Activated T-helper 17 cell treated with anti-CD3 and anti-CD28 coated beads, Interleukin-2, amount 50 U/mL, for 72 hours (primary cell): ENCODE data around the gene FBXL4. TPM values are rescaled to one million over a fixed set of nuclear protein-coding genes. Genes with fewer than 3 reads are reported as not detected.

Source experiments
- ATAC-seq: fragments of 150-1000 bp; cut with Tn5 transposase; replicated peaks from 2 replicates; pipeline ENCODE4 v1.10.0; 2021; ENCODE audit warnings: mild to moderate bottlenecking, moderate library complexity
- H3K27ac Mint-ChIP-seq: one replicate; pipeline ENCODE4 v1.8.0; 2022; ENCODE audit warnings: mixed read lengths
- H3K27me3 Mint-ChIP-seq: one replicate; pipeline ENCODE4 v1.8.0; 2022; ENCODE audit warnings: mixed read lengths
- H3K36me3 Mint-ChIP-seq: one replicate; pipeline ENCODE4 v1.8.0; 2022; ENCODE audit warnings: low read depth, mild to moderate bottlenecking, mixed read lengths
- H3K4me1 Mint-ChIP-seq: one replicate; pipeline ENCODE4 v1.8.0; 2022; ENCODE audit warnings: mixed read lengths
- H3K4me3 Mint-ChIP-seq: one replicate; pipeline ENCODE4 v1.8.0; 2022; ENCODE audit warnings: mild to moderate bottlenecking, mixed read lengths
- H3K9me3 Mint-ChIP-seq: one replicate; pipeline ENCODE4 v1.8.0; 2022; ENCODE audit warnings: mixed read lengths
- total RNA-seq, 2 donors: library from RNA; stranded (reverse); gene quantifications; one replicate each; pipeline ENCODE4 v1.2.3, GENCODE V29; 2022

The FBXL4 gene
- total RNA-seq, 2 donors from 2014 or later: 10.6 to 12.9 TPM

- H3K27ac Mint-ChIP-seq: no peak overlapping the region
- H3K4me3 Mint-ChIP-seq: no peak overlapping the region
- H3K9me3 Mint-ChIP-seq: no peaks in the 10 kb centered on the region
- H3K27me3 Mint-ChIP-seq: peaks cover 4% of the 10 kb centered on the region
- no peak for ATAC-seq
- peaks cover 3% of the 10 kb centered on the region for H3K4me1 Mint-ChIP-seq
- no peaks in the 10 kb centered on the region for H3K36me3 Mint-ChIP-seq
Observed at GRCh38 chr6:98970469-98970868, 22.7 kb upstream of the FBXL4 start.

- peaks cover 19% of the 10 kb centered on the region for H3K27me3 Mint-ChIP-seq
- no peaks in the 10 kb centered on the region for H3K4me1 Mint-ChIP-seq
- H3K36me3 Mint-ChIP-seq: no peaks in the 10 kb centered on the region
- H3K4me3 Mint-ChIP-seq: no peak overlapping the region
- no peak overlapping the region for H3K27ac Mint-ChIP-seq
- ATAC-seq: no peak
- no peaks in the 10 kb centered on the region for H3K9me3 Mint-ChIP-seq
Observed at GRCh38 chr6:98967616-98968015, 19.9 kb upstream of the FBXL4 start.

GRCh38 chr6:98959631-98960030, 11.9 kb upstream of the FBXL4 start:
- H3K9me3 Mint-ChIP-seq: no peaks in the 10 kb centered on the region
- no peaks in the 10 kb centered on the region for H3K36me3 Mint-ChIP-seq
- ATAC-seq: no peak
- no peaks in the 10 kb centered on the region for H3K4me1 Mint-ChIP-seq
- peaks cover 13% of the 10 kb centered on the region for H3K27me3 Mint-ChIP-seq
- no peak overlapping the region for H3K4me3 Mint-ChIP-seq
- no peak overlapping the region for H3K27ac Mint-ChIP-seq

DNA sequence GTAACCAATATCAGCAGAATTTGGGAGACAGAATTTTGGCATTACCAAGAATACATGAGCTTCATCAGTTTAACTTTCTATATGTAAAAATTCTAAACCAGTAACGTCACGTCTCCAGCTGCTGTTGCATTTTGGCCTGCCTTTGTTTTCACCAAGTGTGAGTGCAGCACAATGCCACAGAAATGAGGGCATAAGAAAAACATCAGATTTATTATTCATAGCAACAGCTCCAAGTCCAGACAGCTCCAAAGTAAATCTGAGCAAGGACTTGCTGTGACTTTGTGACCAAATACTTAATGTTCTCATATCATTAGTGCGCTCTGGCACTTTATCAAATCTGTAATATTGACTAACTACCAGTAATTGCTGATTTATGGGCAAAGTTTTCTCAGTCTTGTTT, 11.0 kb upstream of the FBXL4 start:
- Mint-ChIP-seq H3K27me3 (peaks cover 6% of the 10 kb centered on the region), H3K4me1 (no peaks in the 10 kb centered on the region), H3K27ac (no peak overlapping the region), H3K36me3 (no peaks in the 10 kb centered on the region), H3K4me3 (no peak overlapping the region), H3K9me3 (no peaks in the 10 kb centered on the region)
- no peak for ATAC-seq

- Mint-ChIP-seq H3K9me3 (no peaks in the 10 kb centered on the region), H3K4me1 (no peaks in the 10 kb centered on the region), H3K27ac (no peak overlapping the region), H3K36me3 (no peaks in the 10 kb centered on the region), H3K27me3 (peaks cover under 1% of the 10 kb centered on the region), H3K4me3 (no peak overlapping the region)
- ATAC-seq: no peak
Observed at GRCh38 chr6:98957450-98957849, 9.7 kb upstream of the FBXL4 start.

DNA sequence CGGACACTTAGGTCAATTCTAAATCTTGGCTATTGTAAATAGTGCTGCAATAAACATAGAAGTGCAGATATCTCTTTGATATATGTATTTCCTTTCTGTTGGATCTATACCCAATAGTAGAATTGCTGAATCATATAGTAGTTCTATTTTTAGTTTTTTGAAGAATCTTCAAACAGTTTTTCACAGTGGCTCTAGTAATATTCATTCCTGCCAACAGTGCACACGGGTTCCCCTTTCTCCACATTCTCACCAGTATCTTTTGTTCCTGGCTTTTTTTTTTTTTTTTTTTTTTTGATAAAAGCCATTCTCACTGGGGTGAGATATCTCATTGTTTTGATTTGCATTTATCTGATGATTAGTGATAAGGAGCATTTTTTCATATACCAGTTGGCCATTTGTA, 1.8 kb upstream of the FBXL4 start:
- H3K27me3 Mint-ChIP-seq: no peaks in the 10 kb centered on the region
- no peak overlapping the region for H3K4me3 Mint-ChIP-seq
- ATAC-seq: no peak
- H3K36me3 Mint-ChIP-seq: peaks cover 7% of the 10 kb centered on the region
- H3K27ac Mint-ChIP-seq: no peak overlapping the region
- no peaks in the 10 kb centered on the region for H3K9me3 Mint-ChIP-seq
- H3K4me1 Mint-ChIP-seq: peaks cover 16% of the 10 kb centered on the region

DNA sequence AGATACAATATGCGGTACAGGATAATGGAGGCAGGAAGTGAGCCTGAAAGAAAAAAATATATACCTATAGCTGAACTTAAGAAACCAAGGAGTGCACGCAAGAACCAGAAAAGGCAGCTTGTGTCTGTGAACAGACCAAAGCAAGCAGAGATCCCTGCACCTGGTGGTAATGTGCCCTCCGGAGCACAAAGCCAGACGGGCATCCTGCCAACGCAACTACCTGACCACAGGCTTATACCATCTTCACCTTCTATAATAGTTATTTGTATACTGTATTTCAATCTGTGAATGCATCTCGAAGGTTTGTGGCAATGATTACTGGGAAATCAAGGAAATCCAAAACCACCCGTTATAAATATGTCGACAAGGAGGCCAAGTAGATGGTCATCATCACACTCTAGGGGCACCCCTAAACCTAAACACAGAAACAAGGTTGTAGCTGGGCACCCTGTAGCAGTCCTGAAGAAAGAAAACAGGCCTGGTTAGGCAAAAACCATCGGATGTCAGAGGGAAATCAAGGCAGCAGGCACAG, 801 bp downstream of the FBXL4 start:
- H3K4me1 Mint-ChIP-seq: peaks cover 27% of the 10 kb centered on the region
- H3K27ac Mint-ChIP-seq: peak overlapping the region; percentile 95
- H3K36me3 Mint-ChIP-seq: peaks cover 14% of the 10 kb centered on the region
- peak overlapping the region; percentile 95 for H3K4me3 Mint-ChIP-seq
- peaks cover 5% of the 10 kb centered on the region for H3K9me3 Mint-ChIP-seq
- H3K27me3 Mint-ChIP-seq: no peaks in the 10 kb centered on the region
- peak; percentile 7 for ATAC-seq

DNA sequence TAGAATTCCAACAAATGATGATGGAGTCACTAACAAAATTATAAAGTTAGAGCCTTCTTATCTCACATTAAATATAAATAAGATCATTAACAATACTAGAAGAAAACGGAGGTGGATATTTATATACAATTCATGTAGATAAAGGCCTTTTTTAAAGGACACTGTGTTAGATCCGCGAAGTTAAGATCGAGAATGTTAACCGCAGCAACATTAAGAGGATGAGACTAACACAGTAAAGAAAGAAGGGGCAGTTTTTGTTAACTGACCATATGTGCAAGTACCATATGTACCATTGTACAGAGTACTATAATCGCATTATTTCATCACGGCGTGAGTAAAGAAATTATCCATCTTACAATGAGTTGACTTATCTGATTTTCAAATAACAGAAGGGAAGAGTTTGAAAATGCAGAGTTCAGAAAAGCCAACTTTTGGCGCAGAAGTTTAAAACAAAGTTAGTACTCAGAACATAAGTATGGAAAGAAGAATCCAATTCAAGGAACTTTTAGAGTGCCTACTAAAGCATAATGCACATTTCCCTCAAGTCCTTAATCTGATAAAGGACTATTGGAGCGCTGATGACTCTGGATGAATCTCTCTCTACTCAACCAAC, 1.4 kb downstream of the FBXL4 start:
- no peak for ATAC-seq
- peak overlapping the region; percentile 95 for H3K4me3 Mint-ChIP-seq
- peaks cover 5% of the 10 kb centered on the region for H3K9me3 Mint-ChIP-seq
- peaks cover 27% of the 10 kb centered on the region for H3K4me1 Mint-ChIP-seq
- H3K27me3 Mint-ChIP-seq: no peaks in the 10 kb centered on the region
- peaks cover 17% of the 10 kb centered on the region for H3K36me3 Mint-ChIP-seq
- H3K27ac Mint-ChIP-seq: peak overlapping the region; percentile 95

GRCh38 chr6:98945311-98946115, 2.2 kb downstream of the FBXL4 start:
- no peaks in the 10 kb centered on the region for H3K27me3 Mint-ChIP-seq
- peaks cover 26% of the 10 kb centered on the region for H3K36me3 Mint-ChIP-seq
- H3K27ac Mint-ChIP-seq: peak overlapping the region; percentile 95
- peaks cover 27% of the 10 kb centered on the region for H3K4me1 Mint-ChIP-seq
- H3K4me3 Mint-ChIP-seq: peak overlapping the region; percentile 95
- H3K9me3 Mint-ChIP-seq: peaks cover 7% of the 10 kb centered on the region
- no peak for ATAC-seq

DNA sequence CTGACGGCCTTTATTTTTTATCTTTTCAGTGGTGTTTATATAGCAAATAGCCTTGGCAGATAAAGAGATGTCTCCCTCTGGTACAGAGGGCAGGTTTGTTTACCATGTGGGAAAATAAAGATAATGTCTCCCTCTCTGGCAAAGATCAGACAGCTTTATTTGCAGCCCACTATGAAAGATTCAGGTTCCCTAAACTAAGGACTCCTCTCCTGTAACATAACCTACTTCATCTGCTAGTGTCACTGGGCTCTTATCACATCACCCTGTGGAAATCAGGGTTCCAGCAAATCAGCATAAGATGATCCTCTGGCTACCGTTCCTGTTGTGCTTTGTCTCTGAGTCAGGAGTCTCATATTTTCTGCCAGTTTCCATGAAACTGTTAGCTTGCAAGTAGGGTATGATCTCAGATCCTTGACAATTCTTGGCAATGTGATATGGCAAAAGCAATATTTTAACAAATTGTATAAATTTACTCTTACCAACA, 3.1 kb downstream of the FBXL4 start:
- Mint-ChIP-seq H3K27ac (no peak overlapping the region), H3K36me3 (peaks cover 30% of the 10 kb centered on the region), H3K4me3 (no peak overlapping the region), H3K4me1 (peaks cover 27% of the 10 kb centered on the region), H3K27me3 (no peaks in the 10 kb centered on the region), H3K9me3 (peaks cover 10% of the 10 kb centered on the region)
- no peak for ATAC-seq

- Mint-ChIP-seq H3K36me3 (peaks cover 30% of the 10 kb centered on the region), H3K4me3 (no peak overlapping the region), H3K9me3 (peaks cover 13% of the 10 kb centered on the region), H3K27ac (no peak overlapping the region), H3K4me1 (peaks cover 31% of the 10 kb centered on the region), H3K27me3 (no peaks in the 10 kb centered on the region)
- no peak for ATAC-seq
Observed at GRCh38 chr6:98944168-98944567, 3.6 kb downstream of the FBXL4 start.

DNA sequence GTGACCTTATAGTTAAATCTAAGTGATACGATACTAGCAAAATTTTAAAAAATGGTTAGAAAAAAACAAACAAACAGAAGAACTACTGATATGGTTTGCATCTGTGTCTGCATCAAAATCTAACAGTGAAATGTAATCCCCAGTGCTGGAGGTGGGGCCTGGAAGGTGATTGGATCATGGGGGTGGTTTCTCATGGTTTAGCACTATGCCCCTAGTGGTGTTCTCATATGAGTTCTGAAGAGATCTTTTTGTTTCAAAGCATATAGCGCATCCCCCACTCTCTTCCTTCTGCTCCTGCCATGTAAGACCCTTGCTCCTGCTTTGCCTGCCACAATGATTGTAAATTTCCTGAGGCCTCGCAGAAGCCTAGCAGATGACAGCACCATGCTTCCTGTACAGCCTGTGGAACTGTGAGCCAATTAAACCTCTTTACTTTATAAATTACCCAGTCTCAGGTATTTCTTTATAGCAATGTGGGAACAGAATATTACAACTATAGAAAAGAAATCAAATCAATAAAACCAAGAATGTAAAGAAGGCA, 5.4 kb downstream of the FBXL4 start:
- Mint-ChIP-seq H3K27ac (no peak overlapping the region), H3K9me3 (peaks cover 19% of the 10 kb centered on the region), H3K36me3 (peaks cover 30% of the 10 kb centered on the region), H3K27me3 (no peaks in the 10 kb centered on the region), H3K4me3 (no peak overlapping the region), H3K4me1 (peaks cover 43% of the 10 kb centered on the region)
- no peak for ATAC-seq

- Mint-ChIP-seq H3K27me3 (no peaks in the 10 kb centered on the region), H3K4me3 (no peak overlapping the region), H3K4me1 (peaks cover 41% of the 10 kb centered on the region), H3K36me3 (peaks cover 23% of the 10 kb centered on the region), H3K27ac (no peak overlapping the region), H3K9me3 (peaks cover 19% of the 10 kb centered on the region)
- no peak for ATAC-seq
Observed at GRCh38 chr6:98941319-98941718, 6.4 kb downstream of the FBXL4 start.

- H3K36me3 Mint-ChIP-seq: peaks cover 39% of the 10 kb centered on the region
- peaks cover 15% of the 10 kb centered on the region for H3K9me3 Mint-ChIP-seq
- H3K4me1 Mint-ChIP-seq: peaks cover 33% of the 10 kb centered on the region
- H3K27me3 Mint-ChIP-seq: no peaks in the 10 kb centered on the region
- H3K27ac Mint-ChIP-seq: no peak overlapping the region
- ATAC-seq: no peak
- H3K4me3 Mint-ChIP-seq: no peak overlapping the region
Observed at GRCh38 chr6:98937351-98937750, 10.4 kb downstream of the FBXL4 start.

DNA sequence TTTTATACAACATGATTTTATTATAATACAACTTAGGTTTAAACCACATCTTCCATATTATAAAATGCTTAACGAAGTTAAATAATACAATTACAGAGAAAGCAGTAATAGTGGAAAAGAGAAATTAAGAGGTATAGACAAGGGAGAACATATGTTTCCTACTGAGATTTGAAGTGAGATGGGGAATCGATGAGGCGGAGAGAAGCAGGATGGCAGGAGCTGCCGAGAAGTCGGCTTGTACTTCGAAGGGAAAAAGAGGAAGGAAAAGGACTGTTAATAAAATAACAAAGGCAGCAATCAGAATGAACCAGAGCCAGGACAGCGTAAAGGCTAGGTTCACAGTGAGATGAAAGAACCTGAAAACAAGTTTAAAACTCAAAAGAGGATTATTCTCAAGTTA, 15.4 kb downstream of the FBXL4 start:
- Mint-ChIP-seq H3K27ac (no peak overlapping the region), H3K4me3 (no peak overlapping the region), H3K9me3 (no peaks in the 10 kb centered on the region), H3K27me3 (no peaks in the 10 kb centered on the region), H3K4me1 (peaks cover 20% of the 10 kb centered on the region), H3K36me3 (peaks cover 59% of the 10 kb centered on the region)
- ATAC-seq: no peak
